Measurements from ENCODE around the gene RBM28. TPM values are rescaled to one million over a fixed set of nuclear protein-coding genes. Genes with fewer than 3 reads are reported as not detected.

Gene RBM28
- total RNA-seq, 3 donors from 2014 or later = 23.6 to 34.3 (median 27.1) TPM

DNA sequence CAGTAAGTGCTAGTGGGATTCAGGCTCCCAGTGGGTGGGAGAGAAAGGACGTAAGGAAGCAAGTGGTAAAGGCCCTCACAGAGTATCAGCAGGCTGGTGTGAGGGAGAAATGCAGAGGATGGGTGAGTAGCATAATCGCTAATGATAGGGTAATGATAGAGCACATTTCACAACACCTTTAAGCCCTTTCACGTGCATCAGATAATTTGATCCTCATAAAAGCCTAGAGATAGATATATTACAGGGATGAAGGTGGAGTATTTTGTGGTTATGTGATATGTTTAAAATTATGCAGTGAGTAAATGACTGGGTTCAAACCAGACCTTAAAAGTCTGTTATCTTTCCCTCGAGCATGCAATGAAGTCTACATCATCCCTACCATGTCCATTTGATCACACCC, 92.4 kb downstream of the RBM28 start:
- Histone ChIP-seq H3K4me1 (ENCODE audit: low read depth) (no peaks in the 10 kb centered on the region), H3K9me3 (no peaks in the 10 kb centered on the region), H3K36me3 (ENCODE audit: low read depth) (no peaks in the 10 kb centered on the region), H3K4me3 (no peak overlapping the region)
- DNase-seq (no peak), ATAC-seq (no peak)
- intact Hi-C loops (cut with DNase I, micrococcal nuclease) = no loop called here
- TF ChIP-seq, protein P1, sequence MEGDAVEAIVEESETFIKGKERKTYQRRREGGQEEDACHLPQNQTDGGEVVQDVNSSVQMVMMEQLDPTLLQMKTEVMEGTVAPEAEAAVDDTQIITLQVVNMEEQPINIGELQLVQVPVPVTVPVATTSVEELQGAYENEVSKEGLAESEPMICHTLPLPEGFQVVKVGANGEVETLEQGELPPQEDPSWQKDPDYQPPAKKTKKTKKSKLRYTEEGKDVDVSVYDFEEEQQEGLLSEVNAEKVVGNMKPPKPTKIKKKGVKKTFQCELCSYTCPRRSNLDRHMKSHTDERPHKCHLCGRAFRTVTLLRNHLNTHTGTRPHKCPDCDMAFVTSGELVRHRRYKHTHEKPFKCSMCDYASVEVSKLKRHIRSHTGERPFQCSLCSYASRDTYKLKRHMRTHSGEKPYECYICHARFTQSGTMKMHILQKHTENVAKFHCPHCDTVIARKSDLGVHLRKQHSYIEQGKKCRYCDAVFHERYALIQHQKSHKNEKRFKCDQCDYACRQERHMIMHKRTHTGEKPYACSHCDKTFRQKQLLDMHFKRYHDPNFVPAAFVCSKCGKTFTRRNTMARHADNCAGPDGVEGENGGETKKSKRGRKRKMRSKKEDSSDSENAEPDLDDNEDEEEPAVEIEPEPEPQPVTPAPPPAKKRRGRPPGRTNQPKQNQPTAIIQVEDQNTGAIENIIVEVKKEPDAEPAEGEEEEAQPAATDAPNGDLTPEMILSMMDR (IDR thresholded peaks at IDR 0.05) = no peak

Other genes starting within 250 kb of the RBM28 start
- under 1 TPM in 2 of 3 donors, not detected in 1; 0.09 to 0.22 TPM for gene LEP, start 102.6 kb downstream of the RBM28 start, total RNA-seq
- gene PRRT4, start 17.8 kb upstream of the RBM28 start, total RNA-seq = 1 to 10 TPM in 1 of 3 donors, under 1 TPM in 1, not detected in 1; 0.43 to 3.1 TPM
- gene IMPDH1, start 66.1 kb upstream of the RBM28 start, total RNA-seq = 10 to 100 TPM; 21.3 to 37.0 (median 35.5) TPM
- 1 to 10 TPM; 5.8 to 9.8 (median 6.6) TPM for gene HILPDA, start 112.0 kb upstream of the RBM28 start, total RNA-seq
- 10 to 100 TPM; 24.1 to 29.4 (median 28.4) TPM for gene METTL2B, start 132.8 kb upstream of the RBM28 start, total RNA-seq